GM19025 (cell line): ENCODE data around the gene NOS3.
"Not testable (repeated sequence)": the region's sequence is repeated elsewhere in the genome, so short reads cannot be mapped to it uniquely, and the experiment has no call there.

Experiments used
- ATAC-seq: cut with Tn5 transposase; IDR thresholded peaks from one replicate; pipeline ENCODE4 v1.9.1; 2021; ENCODE audit warnings: mild to moderate bottlenecking, low read depth, moderate library complexity; ENCODE audit not compliant: unreplicated experiment

Gene NOS3

GRCh38 chr7:151013733-151014497 is 23.1 kb downstream of the NOS3 start:
- no peak for ATAC-seq

GRCh38 chr7:151014950-151015349 is 24.1 kb downstream of the NOS3 start:
- ATAC-seq = no peak

DNA sequence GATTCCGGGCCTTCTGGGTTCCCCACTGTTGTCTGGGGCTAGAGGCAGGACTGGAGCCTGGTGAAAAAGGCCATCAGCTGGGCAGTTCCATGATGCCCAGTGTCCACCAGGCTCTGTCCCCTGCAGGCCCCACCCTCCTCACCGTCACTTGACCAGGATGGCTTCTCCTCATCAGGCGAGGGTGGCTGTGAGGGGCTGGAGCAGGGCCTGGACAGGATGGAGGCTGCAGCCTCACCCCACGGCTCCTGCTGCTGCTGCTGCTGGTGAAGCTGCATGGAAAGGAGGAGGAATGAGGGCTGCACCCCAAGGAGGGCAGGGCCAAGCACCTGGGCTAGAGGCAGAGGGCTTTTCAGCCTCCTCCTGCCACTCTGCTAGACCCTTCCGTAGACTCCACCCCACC is 25.1 kb downstream of the NOS3 start:
- ATAC-seq = no peak

GRCh38 chr7:151016505-151016904 is 25.7 kb downstream of the NOS3 start:
- no peak for ATAC-seq

GRCh38 chr7:151016942-151017341 is 26.1 kb downstream of the NOS3 start:
- no peak for ATAC-seq

DNA sequence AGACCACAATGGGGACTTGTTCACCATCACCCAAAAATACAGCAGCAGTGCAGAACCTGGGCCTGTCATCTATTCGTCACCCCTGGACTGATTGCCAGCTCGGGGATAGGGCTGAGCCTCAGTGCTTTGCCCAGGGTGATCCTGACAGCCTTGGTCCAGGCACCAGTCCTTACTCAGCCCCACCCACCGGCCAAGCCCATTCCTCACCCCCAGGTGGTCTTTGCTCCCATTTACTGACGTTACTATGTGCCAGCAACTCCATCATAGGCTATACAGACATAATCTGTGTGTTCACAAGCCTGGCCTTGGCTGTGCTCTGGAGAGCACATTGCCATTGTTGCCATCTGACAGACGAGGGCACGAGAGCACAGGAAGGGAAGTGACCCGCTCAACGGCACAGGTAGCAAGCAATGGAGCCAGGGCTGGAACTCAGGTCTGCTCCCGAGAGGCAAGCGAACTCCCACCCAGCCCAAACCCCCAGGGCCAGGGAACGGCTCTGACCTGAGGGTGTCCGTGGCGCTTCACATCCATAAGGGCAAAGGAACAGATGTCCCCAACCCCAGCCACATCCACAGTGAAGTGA is 26.6 kb downstream of the NOS3 start:
- ATAC-seq = no peak

GRCh38 chr7:151017953-151018420 is 27.2 kb downstream of the NOS3 start:
- no peak for ATAC-seq

GRCh38 chr7:151018421-151019129 is 27.8 kb downstream of the NOS3 start:
- ATAC-seq = no peak

DNA sequence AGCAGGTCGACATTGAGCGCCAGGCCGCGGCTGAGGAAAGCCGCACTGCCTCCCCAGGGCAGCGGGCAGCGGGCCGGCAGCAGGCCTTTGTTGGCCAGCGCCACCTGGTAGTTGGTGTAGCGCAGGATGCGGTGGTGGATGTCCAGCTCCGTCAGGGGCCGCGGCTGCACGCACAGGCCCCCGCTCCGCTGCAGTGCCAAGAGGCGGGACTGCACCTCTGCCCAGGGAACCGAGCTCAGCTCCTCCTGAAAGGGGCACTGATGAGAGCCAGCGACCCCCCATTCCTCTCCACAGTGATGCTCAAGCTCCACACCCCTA is 28.3 kb downstream of the NOS3 start:
- no peak for ATAC-seq

DNA sequence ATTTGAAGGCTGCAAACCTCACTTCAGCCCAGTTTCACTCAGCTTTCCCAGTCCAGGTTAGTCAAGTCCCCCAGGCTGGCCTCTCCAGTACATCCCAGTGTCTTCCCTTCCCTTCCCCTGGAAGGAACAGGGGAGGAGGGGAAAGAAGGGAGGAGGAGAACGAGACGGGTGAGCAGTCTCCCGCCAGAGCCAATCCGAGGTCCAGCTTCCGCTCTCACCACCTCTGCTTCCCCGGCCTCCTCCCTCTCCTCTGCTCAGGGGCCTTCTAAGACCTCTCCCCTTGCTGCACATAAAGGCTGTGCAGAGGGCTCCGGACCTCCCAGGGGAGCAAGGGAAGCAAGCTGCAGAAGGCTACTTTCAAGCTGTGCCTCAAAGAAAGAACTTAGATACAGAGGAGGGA is 29.4 kb downstream of the NOS3 start:
- ATAC-seq = no peak

- no peak for ATAC-seq
Observed at GRCh38 chr7:151023232-151023631, 32.4 kb downstream of the NOS3 start.

DNA sequence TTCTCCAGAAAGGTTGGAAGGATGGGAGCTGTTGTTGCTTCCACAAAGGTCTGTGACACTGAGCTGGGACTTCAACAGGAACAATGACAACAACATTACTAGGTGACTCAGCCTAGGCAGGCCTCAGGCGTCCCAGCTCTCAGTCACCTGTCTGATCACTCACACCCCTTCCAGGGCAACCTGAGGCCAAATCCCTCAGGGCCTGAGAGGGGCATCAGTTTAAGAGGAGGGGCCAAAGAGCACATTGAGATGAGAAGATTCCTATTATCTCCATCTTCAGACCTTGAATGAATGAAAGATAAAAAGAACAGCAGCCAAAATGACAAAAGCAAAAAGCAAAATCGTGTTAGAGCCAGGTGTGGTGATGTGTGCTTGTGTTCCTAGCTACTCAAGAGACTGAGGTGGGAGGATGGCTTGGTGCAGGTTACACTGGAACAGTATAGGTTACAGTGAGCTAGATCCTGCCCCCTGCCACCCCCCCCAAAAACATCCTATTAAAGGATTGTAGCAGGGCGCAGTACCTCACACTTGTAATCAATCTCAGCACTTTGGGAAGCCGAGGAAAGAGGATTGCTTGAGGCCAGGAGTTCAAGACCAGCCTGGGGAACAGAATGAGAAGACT is 33.7 kb downstream of the NOS3 start, which contains the start of gene ATG9B:
ATG9B (minus strand) TSS at position 60 of the 622 bp plus-strand sequence. CDS start 71 bp downstream, outside the sequence.
- no peak for ATAC-seq

DNA sequence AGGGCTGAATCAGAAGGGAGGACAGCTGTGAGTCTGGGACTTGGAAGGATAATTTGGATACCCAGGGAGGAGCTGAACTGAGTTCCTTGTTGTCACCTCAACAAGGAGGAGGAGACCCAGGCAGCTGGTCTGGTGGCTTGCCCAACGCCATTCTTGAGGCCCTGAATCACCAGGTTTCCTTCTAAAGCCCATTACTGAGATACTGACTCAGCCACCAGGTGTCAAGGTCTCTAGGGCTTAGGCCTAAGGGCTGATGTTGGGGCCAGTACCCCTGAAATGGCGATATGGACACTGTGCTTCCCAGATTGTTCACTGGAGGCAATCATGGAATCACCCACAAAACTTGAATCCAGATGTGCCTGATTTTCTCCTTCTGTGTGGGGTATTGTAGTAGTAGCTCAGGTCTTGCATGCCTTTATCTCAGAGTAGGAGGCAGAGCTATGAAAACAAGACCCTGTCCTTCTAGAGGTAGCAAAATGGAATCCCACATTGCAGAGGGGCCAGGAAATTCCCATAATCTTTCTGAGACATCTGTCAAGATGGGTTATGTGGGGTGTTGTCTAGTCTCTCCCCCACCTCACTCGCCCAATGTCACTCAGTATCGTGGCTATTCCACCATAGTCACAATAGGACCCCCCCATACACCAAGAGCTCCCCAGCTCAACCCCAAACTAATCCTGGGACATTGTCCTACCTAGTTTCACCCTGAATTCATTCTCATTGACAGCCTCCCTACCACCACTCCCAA is 35.3 kb downstream of the NOS3 start:
- no peak for ATAC-seq

- ATAC-seq = not testable (repeated sequence)
Observed at GRCh38 chr7:151026771-151027727, 36.2 kb downstream of the NOS3 start.

DNA sequence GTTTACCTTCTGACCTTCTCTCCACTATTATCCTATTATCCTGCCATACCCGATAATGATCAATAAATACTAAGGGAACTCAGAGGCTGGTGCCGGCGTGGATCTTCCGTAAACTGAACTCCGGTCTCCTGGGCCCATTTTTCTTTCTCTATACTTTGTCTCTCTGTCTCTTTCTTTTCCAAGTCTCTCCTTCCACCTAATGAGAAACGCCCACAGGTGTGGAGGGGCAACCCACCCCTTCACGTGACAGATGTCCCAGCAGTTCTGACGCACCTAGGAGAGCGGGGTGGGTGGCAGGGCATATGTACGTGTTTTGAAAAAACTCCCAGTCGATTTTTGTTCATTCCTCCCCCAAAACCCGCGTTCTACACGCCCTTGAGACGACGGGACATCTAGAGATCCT is 36.9 kb downstream of the NOS3 start:
- not testable (repeated sequence) for ATAC-seq

DNA sequence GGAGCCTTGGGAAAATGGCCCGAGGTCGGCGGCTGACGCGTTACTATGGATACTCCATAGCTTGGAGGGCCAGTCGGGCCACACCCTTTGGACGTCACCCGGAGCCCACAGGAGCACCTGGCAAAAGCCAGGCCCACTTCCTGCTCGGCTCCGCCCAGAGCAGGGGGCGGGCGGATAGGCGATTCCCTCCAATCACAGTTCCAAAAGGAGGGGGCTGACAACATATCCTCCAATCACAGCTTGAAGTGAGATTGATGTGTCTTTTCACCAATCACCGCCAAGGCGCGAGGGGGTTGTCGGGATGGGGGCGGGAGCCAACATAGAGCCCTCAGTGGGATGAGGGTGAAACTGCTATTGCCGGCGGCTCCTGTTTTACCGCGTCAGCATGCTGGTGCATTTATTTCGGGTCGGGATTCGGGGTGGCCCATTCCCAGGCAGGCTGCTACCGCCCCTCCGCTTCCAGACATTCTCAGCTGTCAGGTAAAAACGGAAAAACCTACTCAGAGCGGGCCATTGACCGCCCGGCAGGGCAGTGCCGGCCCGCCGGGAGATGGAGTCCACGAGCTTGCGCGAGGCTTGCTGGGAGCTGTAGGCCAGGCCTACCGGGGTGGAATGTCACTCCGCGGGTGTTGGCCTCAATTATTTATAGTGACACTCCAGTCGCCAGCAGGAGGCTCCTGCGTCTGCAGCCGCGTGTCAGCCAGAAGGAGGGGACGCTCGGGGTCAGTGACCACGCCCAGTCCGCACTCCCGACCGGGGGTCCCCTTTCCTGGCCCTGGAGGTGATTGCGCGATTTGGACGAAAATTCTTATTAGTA is 37.5 kb downstream of the NOS3 start, which contains the start of gene ABCB8:
ABCB8 (plus strand) TSS at position 320 of the 817 bp plus-strand sequence; CDS start at position 386, 66 bp downstream.
- ATAC-seq = peak; percentile 97

DNA sequence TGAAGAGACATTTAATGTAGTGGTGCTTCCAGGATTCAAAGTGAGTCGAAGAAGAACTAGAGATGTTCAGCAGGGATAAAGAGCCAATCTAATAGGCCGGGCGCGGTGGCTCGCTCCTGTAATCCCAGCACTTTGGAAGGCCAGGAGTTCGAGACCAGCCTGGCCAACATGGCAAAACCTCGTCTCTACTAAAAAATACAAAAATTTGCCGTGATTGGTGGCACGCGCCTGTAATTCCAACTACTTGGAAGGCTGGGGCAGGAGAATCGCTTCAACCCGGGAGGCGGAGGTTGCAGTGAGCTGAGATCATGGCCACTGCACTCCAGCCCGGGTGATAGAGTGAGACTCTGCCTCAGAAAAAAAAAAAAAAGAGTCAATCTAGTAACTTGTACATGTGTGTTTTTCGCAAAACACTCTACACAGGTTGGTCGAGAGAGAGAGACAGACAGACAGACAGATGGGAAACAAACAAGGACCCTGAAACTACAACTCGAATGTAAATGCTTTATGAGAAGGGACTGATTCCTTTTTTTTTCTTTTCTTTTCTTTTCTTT is 38.2 kb downstream of the NOS3 start:
- no peak for ATAC-seq

GRCh38 chr7:151031011-151031410 is 40.2 kb downstream of the NOS3 start:
- ATAC-seq = no peak
